Measurements from ENCODE around the gene FKBP1A.

DNA sequence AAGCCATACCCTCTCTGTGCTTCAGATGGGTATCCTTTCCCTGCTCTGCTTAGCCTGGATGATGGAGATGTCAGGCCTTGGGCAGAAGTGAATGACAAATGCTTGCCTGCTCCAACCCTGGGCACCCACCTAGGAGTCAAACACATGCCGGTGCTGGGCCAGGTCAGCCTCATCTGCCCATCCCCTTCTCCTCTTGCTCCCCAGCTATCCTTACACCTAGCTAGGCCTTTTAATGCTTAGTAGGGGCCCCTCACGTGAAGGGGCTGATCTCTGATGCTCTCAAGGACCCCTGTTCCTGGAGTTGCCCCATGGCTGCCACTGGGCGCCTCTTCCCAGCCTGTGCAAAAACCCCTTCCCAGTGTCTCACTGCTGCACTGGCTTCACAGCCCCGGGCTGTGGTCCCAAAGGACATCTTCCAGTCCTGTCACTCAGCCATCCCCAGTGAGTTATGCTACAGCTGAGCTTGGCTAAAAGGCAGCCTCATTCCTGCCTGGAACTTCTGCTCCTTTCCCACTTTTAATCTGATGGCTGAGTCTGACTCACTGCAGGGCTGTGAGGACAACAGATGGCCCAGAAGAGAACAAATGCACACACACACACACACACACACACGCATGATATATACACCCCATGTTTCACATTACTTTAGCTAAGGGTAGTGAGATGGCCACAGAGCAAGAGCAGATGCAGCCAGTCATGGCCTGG is 51.1 kb downstream of the FKBP1A start:
- TF ChIP-seq ZNF837 (tag by site-specific recombination; IDR thresholded peaks at IDR 0.05) (no peak), ZNF311 (tag by site-specific recombination; IDR thresholded peaks at IDR 0.05; ENCODE audit: borderline replicate concordance) (no peak)
- TF ChIP-seq, protein P1, sequence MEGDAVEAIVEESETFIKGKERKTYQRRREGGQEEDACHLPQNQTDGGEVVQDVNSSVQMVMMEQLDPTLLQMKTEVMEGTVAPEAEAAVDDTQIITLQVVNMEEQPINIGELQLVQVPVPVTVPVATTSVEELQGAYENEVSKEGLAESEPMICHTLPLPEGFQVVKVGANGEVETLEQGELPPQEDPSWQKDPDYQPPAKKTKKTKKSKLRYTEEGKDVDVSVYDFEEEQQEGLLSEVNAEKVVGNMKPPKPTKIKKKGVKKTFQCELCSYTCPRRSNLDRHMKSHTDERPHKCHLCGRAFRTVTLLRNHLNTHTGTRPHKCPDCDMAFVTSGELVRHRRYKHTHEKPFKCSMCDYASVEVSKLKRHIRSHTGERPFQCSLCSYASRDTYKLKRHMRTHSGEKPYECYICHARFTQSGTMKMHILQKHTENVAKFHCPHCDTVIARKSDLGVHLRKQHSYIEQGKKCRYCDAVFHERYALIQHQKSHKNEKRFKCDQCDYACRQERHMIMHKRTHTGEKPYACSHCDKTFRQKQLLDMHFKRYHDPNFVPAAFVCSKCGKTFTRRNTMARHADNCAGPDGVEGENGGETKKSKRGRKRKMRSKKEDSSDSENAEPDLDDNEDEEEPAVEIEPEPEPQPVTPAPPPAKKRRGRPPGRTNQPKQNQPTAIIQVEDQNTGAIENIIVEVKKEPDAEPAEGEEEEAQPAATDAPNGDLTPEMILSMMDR (tag by site-specific recombination; IDR thresholded peaks at IDR 0.05): no peak
